Prostate gland (tissue), 2 donors: ENCODE results near the gene PBRM1.

Source experiments
- POLR2A ChIP-seq: fragments of 450-650 bp; IDR thresholded peaks from one replicate; pipeline ENCODE4 v1.6.1; 2016; ENCODE audit warnings: antibody characterized with exemption, mild to moderate bottlenecking
- TF ChIP-seq, protein P1 (sequence below), 4 experiments: fragments of 200-600 bp in 2 of 4; fragments of 450-650 bp in 2 of 4; sonication (generic) in 2 of 4; IDR thresholded peaks; 1 replicate in 3 of 4; 2 replicates in 1 of 4; pipeline ENCODE4 v1.5.1; 2016 to 2019; ENCODE audit warnings: antibody characterized with exemption in 4 of 4, mild to moderate bottlenecking in 2 of 4, moderate library complexity in 2 of 4

- TF ChIP-seq, protein P1, sequence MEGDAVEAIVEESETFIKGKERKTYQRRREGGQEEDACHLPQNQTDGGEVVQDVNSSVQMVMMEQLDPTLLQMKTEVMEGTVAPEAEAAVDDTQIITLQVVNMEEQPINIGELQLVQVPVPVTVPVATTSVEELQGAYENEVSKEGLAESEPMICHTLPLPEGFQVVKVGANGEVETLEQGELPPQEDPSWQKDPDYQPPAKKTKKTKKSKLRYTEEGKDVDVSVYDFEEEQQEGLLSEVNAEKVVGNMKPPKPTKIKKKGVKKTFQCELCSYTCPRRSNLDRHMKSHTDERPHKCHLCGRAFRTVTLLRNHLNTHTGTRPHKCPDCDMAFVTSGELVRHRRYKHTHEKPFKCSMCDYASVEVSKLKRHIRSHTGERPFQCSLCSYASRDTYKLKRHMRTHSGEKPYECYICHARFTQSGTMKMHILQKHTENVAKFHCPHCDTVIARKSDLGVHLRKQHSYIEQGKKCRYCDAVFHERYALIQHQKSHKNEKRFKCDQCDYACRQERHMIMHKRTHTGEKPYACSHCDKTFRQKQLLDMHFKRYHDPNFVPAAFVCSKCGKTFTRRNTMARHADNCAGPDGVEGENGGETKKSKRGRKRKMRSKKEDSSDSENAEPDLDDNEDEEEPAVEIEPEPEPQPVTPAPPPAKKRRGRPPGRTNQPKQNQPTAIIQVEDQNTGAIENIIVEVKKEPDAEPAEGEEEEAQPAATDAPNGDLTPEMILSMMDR (IDR thresholded peaks at IDR 0.05), result no peak
- no peak for TF ChIP-seq POLR2A
Observed at GRCh38 chr3:52614689-52615088, 71.0 kb downstream of the PBRM1 start.
